Astrocyte (in vitro differentiated cells and primary cell): ENCODE data around the gene VGLL4.

Experiments
- EZH2 ChIP-seq: IDR thresholded peaks from 2 replicates; pipeline ENCODE4 v1.6.1; 2012; ENCODE audit warnings: mild to moderate bottlenecking, low read length, inconsistent platforms; ENCODE audit not compliant: insufficient read depth
- TF ChIP-seq, protein P1 (sequence below): IDR thresholded peaks from 2 replicates; pipeline ENCODE4 v1.5.1; 2011; ENCODE audit warnings: low read depth, mild to moderate bottlenecking, inconsistent platforms, low read length, moderate library complexity; ENCODE audit not compliant: insufficient read depth

- no peak for TF ChIP-seq EZH2
- TF ChIP-seq, protein P1, sequence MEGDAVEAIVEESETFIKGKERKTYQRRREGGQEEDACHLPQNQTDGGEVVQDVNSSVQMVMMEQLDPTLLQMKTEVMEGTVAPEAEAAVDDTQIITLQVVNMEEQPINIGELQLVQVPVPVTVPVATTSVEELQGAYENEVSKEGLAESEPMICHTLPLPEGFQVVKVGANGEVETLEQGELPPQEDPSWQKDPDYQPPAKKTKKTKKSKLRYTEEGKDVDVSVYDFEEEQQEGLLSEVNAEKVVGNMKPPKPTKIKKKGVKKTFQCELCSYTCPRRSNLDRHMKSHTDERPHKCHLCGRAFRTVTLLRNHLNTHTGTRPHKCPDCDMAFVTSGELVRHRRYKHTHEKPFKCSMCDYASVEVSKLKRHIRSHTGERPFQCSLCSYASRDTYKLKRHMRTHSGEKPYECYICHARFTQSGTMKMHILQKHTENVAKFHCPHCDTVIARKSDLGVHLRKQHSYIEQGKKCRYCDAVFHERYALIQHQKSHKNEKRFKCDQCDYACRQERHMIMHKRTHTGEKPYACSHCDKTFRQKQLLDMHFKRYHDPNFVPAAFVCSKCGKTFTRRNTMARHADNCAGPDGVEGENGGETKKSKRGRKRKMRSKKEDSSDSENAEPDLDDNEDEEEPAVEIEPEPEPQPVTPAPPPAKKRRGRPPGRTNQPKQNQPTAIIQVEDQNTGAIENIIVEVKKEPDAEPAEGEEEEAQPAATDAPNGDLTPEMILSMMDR = no peak
Measured at GRCh38 chr3:11532931-11533391, 110.8 kb downstream of the VGLL4 start.
